OCI-M1 (cell line): ENCODE data around the gene CBL.
"Not testable (repeated sequence)": the region's sequence is repeated elsewhere in the genome, so short reads cannot be mapped to it uniquely, and the experiment has no call there.

Experiments used
- DNase-seq: peaks from one replicate; lab custom pipeline; 2025; lab: John Stamatoyannopoulos, UW

Gene CBL

DNA sequence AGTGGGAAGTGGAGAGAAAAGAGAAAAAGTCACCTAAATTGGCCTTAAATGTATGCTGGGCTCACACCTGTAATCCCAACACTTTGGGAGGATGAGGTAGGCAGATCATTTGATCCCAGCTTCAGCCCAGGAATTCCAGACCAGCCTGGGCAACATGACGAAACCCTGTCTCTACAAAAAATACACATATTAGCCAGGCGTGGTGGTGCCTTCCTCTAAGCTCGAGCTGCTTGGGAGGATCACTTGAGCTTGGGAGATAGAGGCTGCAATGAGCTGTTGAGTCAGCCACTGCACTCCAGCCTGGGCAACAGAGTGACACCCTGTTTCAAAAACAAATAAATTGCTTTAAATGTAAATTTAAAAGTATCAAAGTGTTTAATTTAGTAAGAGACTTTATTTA is 3.9 kb downstream of the CBL start:
- DNase-seq, result no peak

DNA sequence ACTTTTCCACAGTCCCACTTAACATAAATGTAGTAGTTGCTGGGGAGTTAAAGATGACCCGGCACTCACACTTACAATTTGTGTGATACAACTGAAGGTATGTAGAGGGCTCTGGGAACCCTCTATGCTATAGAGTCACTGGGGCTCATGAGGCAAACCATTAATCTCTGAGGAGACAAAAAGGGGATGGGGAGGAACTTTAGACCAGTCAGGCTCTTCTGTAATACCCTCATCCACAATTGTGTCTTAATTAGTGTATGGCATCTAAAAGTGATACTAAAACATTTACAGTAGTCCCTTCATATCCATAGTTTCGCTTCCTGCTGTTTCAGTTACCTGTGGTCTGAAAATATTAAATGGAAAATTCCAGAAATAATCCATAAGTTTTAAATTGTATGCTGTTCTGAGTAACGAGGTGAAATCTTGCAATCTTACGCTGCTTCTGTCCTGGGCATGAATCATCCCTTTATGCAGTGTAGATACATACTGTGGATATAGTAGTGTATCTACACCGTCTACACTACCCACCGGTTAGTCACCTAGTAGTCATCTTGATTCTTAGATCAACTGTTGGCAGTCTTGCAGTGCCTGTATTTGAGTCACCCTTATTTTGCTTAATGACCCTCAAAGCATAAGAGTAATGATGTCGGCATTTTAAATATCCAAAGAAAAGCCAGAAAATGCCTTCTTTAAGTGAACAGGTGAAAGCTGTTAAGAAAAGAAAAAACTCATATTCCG is 12.2 kb downstream of the CBL start:
- DNase-seq, result no peak

DNA sequence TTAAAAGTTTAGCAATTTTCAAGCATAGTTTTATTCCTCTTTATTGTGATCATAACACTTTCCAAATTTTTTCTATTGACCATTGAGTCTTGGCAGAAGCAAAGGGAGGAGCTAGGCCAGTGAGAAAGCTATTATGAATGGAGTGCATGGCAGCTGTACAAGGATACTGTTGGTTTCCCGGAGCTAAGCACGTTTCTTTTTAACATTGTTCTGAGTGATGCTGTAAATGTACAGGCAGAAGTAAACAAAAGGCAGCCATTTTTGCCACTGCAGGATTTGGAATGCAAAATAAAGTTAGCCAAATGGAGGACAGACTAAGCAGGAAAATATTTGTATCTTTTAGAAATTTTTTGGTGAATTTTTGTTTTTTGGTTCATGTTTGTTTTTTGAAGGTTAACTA is 16.2 kb downstream of the CBL start:
- no peak for DNase-seq

DNA sequence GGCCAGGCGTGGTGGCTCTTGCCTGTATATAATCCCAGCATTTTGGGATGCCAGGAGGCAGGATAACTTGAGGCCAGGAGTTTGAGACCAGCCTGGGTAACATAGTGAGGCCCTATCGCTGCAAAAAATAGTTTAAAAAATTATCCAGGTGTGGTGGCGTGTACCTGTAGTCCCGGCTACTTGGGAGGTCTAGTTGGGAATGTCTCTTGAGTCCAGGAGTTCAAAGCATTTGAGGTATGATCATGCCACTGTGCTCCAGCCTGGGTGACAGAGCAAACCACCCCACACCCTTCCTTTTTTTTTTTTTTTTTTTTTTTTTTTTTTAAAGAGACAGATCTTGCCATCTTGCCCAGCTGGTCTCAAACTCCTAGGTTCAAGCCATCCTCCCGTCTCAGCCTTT is 16.8 kb downstream of the CBL start:
- DNase-seq, result no peak

DNA sequence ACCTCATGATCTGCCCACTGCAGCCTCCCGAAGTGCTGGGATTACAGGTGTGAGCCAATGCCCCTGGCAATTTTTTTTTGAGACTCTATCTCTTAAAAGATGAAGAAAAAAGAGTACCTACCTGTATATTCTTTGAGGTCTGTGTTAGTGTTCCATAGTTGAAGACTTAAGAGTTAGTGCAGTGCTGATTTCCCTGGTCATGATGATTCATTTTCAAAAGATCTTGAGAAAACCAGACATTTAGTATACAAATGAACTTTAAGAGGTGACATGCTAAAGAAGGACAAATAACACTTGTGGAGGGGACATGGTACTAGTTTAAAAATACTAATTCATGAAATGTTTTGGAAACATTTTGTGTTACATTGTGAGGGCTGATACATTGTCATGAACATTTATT is 17.7 kb downstream of the CBL start:
- no peak for DNase-seq

DNA sequence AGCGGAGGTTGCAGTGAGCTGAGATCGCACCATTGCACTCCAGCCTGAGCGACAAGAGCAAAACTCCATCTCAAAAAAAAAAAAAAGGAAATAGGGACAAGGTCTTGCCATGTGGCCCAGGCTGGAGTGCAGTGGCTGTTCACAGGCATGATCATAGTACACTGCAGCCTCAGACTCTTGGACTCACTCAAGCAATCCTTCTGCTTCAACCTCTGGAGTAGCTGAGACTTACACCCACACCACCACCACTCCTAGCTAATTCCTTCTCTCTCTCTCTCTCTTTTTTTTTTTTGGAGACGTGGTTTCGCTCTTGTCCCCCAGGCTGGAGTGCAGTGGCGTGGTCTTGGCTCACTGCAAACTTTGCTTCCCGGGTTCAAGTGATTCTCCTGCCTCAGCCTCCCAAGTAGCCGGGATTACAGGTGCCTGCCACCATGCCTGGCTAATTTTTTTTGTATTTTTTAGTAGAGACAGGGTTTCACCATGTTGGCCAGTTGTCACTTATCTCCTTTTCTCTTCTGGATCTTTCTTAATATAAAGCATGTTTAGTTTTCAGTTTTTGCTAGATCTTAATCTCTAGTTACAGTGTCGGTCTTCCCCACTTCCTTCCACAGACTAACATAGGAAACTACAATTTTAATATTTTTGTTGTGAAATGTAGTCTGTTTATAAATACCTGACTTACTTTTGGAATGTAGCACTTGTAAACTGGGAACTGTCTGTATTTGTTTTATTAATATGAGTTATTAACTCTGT is 22.6 kb downstream of the CBL start:
- not testable (repeated sequence) for DNase-seq

DNA sequence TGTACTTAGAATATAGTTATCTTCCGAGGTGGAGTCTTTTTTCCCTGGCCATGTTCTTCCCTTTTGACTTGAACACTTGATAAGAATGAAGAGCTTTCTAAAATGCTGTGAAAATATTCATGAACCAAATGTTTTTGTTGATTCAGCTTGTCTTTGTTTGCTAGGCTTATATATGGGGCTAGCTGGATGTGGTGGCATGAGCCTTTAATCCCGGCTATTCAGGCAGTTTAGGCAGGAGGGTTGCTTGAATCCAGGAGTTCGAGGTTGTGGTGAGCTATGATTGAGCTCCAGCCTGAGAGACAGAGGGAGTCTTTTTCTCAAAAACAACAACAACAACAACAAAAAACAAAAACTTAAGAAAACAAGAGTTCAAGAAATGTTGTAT is 23.1 kb downstream of the CBL start:
- no peak for DNase-seq

DNA sequence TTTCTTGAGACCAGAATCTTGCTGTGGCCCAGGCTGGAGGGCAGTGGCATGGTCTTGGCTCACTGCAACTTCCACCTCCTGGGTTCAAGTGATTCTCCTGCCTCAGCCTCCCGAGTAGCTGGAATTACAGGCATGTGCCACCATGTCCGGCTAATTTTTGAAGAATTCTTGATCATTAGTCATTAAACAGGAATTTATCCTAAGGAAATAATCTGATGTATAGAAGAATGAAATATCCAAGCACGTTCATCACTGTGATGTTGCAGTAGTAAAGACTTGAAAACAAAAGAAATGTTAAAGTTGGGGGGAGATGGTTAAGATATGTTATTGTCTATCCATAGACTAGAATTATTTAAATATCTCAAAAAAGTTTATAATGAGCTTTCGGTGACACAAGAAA is 23.6 kb downstream of the CBL start:
- no peak for DNase-seq

DNA sequence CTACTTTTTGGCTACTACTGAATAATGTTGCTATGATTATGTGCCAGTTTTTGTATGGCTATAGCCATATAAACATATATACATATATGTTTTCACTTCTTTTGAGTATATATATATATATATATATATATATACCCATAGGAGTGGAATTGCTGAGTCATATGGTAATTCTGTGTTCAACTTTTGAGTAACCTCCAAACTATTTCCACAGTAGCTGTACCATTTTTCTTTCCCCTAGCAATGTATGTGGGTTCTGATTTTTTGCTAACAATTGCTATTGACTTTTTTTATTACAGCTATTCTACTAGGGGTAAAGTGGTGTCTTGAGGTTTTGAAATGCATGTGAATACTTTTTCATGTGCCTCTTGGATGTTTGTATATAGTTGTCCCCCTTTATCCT is 30.4 kb downstream of the CBL start:
- no peak for DNase-seq

DNA sequence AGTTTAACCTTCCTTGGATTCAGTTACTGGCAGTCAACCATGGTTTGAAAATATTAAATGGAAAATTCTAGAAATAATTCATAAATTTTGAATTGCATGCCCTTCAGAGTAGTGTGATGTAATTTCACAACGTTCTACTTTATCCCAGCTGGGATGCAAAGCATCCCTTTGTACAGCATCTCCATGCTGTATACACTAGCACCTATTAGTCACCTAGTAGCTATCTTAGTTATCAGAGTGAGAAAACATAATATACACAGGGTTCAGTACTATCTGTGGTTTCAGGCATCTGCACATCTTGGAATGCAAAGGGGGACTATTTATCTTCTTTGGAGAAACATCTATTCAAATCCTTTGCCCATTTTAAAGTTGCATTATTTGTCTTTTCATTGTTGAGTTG is 30.8 kb downstream of the CBL start:
- DNase-seq, result no peak

DNA sequence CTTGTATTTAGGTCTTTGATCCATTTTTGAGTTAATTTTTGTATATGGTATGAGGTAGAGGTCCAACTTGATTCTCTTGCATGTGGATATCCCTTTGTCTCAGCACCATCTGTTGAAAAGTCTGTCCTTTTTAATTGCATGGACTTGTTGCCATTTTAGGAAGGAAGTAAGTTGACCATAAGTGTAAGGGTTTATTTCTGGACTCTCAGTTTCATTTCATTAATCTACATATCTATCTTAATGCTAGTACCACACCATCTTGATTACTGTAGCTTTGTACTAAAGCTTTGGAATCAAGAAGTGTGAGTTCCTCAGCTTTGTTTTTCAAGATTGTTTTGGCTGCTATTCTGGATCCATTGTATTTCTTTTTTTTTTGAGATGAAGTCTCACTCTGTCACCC is 31.4 kb downstream of the CBL start:
- DNase-seq, result no peak

DNA sequence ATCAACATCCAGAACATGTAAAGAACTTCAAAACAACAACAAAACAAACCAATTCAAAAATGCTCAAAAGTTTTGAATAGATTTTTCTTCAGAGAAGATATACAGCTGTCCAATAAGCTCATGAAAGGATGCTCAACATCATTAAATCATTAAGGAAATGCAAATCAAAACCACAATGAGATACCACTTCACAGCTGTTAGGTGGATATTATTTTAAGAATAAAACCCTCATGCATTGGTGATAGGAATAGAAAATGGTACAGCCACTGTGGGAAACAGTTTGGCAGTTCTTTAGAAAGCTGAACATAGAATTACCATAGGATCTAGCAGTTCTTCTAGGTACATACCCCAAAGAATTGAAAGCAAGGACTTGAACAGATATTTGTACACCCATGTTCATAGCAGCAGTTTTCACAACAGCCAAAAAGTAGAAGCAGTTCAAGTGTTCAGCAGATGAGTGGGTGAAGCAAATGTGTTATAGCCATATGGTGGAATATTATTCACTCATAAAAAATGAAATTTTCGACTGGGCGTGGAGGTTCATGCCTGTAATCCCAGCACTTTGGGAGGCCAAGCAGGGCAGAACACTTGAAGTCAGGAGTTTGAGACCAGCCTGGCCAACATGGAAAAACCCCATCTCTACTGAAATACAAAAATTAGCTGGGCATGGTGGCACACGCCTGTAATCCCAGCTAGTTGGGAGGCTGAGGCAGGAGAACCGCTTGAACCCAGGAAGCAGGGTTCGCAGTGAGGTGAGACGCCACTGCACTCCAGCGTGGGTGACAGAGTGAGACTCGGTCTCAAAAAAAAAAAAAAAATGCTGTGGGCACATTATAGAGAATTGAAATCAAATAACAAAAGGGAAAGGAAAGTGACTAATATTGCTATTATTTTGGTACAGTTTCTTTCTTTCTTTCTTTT is 42.9 kb downstream of the CBL start:
- no peak for DNase-seq

DNA sequence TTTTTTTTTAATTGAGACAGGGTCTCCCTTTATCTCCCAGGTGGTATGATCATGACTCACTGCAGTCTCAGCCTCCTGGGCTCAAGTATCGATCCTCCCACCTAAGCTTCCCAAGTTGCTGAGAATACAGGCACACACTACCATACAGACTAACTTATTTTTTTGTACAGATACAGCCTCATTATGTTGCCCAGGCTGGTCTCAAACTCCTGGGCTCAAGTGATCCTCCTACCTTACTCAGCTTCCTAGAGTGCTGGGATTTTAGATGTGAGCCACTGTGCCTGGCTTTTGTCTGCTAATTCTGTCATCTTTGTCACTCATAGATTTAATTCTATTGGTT is 43.5 kb downstream of the CBL start:
- DNase-seq, result no peak

DNA sequence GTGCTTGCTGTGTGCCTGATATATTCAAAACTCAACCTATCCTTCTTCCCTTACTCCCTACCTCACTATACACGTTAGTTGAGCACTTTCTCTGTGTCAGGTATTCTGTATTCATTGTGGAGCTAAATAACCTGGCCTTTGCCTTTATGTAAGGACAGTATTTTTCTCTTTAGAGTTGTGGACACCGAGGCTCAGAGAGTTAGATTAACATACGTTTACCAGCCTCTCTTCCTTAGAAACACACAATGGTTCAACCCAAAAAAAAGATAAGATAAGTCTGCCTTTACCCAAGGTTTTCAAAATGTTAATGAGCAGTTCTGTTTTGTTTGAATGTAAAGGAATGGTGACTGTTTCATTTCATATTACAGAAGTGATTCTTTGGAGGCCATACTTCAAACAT is 45.0 kb downstream of the CBL start:
- peak; percentile 70 for DNase-seq

DNA sequence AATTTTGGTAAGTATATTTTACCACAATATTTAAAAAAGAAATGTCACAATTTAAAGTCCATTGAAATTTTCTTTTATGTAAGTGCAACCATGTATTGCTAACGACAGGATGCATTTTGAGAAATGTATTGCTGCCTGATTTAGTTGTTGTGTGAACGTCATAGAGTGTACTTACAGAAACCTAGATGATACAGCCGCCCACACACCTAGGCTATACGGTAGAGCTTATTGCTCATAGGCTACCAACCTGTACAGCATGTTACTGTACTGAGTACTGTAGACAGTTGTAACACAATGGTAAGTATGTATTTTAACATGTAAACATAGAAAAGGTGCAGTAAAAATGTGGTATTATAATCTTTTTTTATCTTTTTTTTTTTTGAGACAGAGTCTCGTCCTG is 48.1 kb downstream of the CBL start:
- DNase-seq, result no peak

DNA sequence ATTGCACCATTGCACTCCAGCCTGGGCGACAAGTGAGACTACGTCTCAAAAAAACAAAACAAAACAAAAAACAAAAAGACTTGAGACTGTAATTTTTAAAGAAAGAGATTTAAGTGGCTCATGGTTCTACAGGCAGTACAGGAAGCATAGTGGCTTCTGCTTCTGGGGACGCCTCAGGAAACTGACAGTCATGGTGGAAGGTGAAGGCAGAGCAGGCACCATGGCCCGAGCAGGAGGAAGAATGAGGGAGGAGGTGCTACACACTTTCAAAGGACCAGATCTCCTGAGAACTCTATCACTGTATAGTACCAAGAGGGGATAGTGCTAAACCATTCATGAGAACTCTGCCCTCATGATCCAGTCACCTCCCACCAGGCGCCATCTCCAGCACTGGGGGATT is 52.0 kb downstream of the CBL start:
- no peak for DNase-seq

DNA sequence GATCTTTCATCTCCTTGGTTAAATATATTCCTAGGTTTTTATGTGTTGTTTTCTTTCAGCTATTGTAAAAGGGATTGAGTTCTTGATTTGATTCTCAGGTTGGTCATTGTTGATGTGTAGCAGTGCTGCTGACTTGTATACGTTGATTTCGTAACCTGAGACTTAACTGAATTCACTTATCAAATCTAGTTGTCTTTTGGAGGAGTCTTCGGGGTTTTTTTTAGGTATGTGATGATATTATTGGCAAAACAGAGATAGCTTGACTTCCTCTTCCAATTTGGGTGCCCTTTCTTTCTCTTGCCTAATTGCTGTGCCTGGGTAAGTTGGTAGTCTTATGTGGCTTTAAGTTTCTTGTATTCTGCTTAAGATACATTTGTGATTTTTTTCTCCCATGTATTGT is 52.8 kb downstream of the CBL start:
- peak; percentile 50 for DNase-seq

DNA sequence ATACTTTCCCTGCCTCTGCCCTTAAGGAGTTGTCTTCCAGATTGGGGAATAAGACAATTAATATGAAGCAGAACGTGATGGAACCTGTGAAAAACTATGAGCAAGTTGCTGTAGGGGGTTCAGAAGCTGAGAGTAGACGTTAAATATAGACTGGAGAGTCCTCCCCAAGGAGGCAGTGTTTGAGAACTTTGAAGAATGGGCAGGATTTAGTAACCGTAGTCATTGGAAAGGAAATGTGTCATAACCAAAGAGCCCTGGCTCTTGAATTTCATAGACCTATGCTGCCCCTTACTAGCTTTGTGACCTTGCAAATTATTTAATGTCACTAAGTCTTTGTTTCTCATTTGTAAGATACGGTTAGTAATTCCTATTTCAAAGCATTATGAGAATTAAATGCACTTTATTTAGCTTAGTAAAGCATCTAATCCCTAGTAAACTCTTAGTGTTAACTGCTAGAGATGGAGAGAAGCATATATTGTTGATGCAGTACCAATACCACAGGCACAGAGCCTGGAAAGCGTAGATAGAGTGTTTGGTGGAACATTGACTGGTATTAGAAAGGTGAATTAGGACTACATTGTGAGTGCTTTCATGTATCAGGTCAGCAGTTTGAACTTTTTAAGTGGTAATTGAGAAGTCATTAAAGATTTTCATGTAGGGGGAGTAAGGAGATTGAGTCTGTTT is 56.7 kb downstream of the CBL start:
- peak; percentile 34 for DNase-seq

DNA sequence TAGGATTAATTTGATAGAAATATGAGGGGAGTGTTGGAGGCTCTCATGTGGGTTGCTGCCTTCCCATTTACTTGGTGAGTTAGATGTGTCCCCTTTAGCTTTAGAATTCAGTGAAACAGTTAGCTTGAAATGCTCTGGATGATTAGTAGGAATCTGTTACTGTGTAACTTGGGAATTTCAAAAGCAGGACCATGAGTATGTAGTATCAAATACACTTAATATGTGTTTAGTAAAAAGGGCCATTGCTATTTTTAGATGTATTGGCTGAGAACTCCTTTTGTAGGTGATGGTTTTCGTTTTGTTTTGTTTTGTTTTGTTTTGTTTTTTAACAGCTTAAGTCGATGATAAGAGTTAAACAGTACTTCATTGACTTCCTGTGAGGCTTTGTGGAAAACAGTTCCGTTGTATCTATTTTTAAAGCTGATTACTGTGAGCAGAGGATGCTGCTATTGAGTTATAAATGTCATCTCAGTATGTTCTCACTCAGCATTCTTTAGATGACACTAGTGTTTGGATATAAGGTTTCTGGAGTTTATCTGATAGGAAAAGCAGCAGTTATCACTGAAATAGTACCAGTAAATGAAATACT is 57.3 kb downstream of the CBL start:
- DNase-seq, result no peak

DNA sequence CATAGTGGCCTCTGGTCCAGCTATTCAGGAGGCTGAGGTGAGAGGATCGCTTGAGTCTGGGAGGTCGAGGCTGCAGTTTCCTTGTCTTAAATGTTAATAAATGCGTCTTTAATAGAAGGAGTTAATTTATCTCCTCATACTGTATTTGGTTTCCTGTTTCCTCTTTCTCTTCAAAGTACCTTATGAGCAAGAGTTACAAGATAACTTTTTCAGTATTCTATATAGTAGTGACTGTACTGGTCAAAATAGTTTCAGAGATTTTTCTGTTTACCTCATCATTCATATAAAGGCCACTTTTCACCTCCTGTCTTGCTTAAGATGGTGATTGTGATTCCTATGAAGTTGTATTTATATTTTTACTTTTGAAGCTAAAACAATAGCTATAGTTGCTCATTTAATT is 59.9 kb downstream of the CBL start:
- no peak for DNase-seq

DNA sequence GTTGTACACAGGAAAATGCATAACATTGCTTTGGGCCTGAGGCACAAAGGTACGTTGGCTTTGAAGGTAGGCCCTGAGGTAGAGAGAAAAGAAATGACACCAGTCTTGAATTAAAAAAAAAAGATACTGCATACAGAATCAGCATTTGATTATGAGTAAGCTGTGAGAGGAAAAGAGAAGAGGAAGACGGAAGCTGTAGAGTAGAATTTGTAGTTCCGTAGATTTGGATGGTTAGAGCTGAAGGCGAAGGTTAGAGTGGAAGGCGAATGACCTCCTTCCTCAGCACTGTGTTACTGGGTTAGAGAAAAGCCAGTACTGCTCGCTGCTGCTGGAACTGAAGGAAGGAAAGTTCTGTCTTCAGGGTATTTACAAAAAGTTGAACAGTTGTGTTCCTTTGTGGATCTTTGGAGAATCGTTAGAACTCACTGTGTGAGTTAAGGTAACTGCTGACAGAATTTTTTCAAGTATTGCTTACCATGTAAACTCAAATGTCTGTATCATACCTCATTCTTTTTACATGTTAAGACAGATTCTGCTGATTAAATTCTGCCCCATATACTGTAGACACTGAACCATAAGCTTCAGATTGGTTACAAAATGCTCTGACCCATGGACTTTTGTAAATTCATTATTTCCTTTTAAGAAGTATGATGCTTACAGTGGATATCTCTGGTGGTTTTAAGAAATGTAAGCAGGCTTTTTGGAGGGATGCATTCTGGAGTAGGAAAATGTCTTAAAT is 60.5 kb downstream of the CBL start:
- no peak for DNase-seq
